Kidney (tissue), 14 donors: ENCODE data around the gene CAMK1D. TPM values are rescaled to one million over a fixed set of nuclear protein-coding genes. Genes with fewer than 3 reads are reported as not detected.

Experiments used
- DNase-seq, 5 donors: peaks; one replicate each; pipeline ENCODE4 v3.0.0-alpha.2; 2013 to 2020
- FAIRE-seq: peaks from 2 replicates; lab custom pipeline; 2012; peaks lifted over from hg19 to GRCh38; lab: Jason Lieb, UNC
- H3K27ac ChIP-seq, 2 donors: one replicate each; pipeline ENCODE4 v1.7.0; 2013; ENCODE audit warnings: low read depth in 2 of 2, low read length in 2 of 2, inconsistent platforms in 1 of 2
- H3K27me3 ChIP-seq: one replicate; pipeline ENCODE4 v1.7.1; 2013; ENCODE audit warnings: low read length, inconsistent platforms; ENCODE audit not compliant: control insufficient read depth, insufficient read depth
- H3K36me3 ChIP-seq, 3 donors: one replicate each; pipeline versions ENCODE4 v1.7.0 to v1.7.1; 2013; ENCODE audit warnings: low read length in 3 of 3, control low read depth in 1 of 3, inconsistent platforms in 1 of 3; ENCODE audit not compliant: insufficient read depth in 3 of 3, control insufficient read depth in 2 of 3
- H3K4me1 ChIP-seq, 3 donors: one replicate each; pipeline versions ENCODE4 v1.7.0 to v1.7.1; 2013; ENCODE audit warnings: low read length in 3 of 3, inconsistent platforms in 1 of 3, low read depth in 1 of 3; ENCODE audit not compliant: control insufficient read depth in 2 of 3, insufficient read depth in 2 of 3
- H3K4me3 ChIP-seq, 3 donors: one replicate each; pipeline versions ENCODE4 v1.7.0 to v1.8.1; 2013; ENCODE audit warnings: low read length in 3 of 3, control low read depth in 1 of 3, inconsistent platforms in 1 of 3
- H3K9ac ChIP-seq, 3 donors: one replicate each; pipeline versions ENCODE4 v1.7.0 to v1.7.1; 2013; ENCODE audit warnings: low read length in 3 of 3, control low read depth in 1 of 3, inconsistent platforms in 1 of 3
- H3K9me3 ChIP-seq, 3 donors: one replicate each; pipeline versions ENCODE4 v1.7.0 to v1.7.1; 2013; ENCODE audit warnings: low read length in 3 of 3, control low read depth in 1 of 3, inconsistent platforms in 1 of 3; ENCODE audit not compliant: control insufficient read depth in 2 of 3, insufficient read depth in 1 of 3
- CTCF ChIP-seq: IDR thresholded peaks from 3 replicates; pipeline ENCODE4 v1.5.1; 2012; ENCODE audit warnings: mild to moderate bottlenecking, moderate library complexity, borderline replicate concordance; ENCODE audit not compliant: insufficient read depth; ENCODE audit errors: extremely low read depth
- intact Hi-C: fragments of 100-400 bp; cut with DNase I; formaldehyde crosslinking; loops from one replicate; pipeline ENCODE4 v1.11.1; 2022
- polyA plus RNA-seq: library from polyadenylated mRNA; stranded (reverse); fragments of 350-450 nt; fragmentation: Illumina TruSeq; extraction: RNeasy Lipid Tissue Mini Kit (QIAGEN cat#74804); gene quantifications from one replicate; pipeline ENCODE4 v1.2.3, GENCODE V29; 2014; ENCODE audit warnings: low read depth, low replicate concordance; ENCODE audit not compliant: insufficient read depth
- total RNA-seq: library from RNA; stranded (reverse); fragmentation: NEBNext Ultra II Directional; extraction: Animal tissue kit (Norgen Biotek cat#: 25700); gene quantifications from one replicate; pipeline ENCODE4 v1.2.1, GENCODE V29; 2021
- donor health status: control.
- donor health status: control.
- donor health status: control.
- donor health status: control.
- donor health status: control.
- donor health status: DM: yes; HTN: yes; CAD: no.
- donor health status: Normal renal cell carcinoma (clear cell type).

CAMK1D gene
- total and polyA plus RNA-seq, 2 donors from 2014 or later, result 1.1 to 13.7 TPM

- TF ChIP-seq CTCF, result peak; percentile 46
- no peak for FAIRE-seq
These were observed 433.2 kb downstream of the CAMK1D start for GRCh38 chr10:12782537-12782936.

GRCh38 chr10:12783293-12783692 is 433.9 kb downstream of the CAMK1D start:
- Histone ChIP-seq H3K4me1 (peaks cover 0 to 2% (median 0%) of the 10 kb centered on the region in 3 donors), H3K9ac (no peak overlapping the region), H3K36me3 (no peaks in the 10 kb centered on the region), H3K9me3 (no peaks in the 10 kb centered on the region), H3K4me3 (no peak overlapping the region), H3K27ac (no peak overlapping the region), H3K27me3 (no peaks in the 10 kb centered on the region)
- no peak for TF ChIP-seq CTCF
- no peak for FAIRE-seq
- intact Hi-C loops, result no loop called here
- DNase-seq, result peak in 4 of 5 donors; percentile 70 to 90 (median 77)

More at GRCh38 chr10:12782537-12782936, 433.2 kb downstream of the CAMK1D start:
- Histone ChIP-seq H3K9ac (no peak overlapping the region), H3K4me3 (no peak overlapping the region), H3K27ac (no peak overlapping the region), H3K9me3 (no peaks in the 10 kb centered on the region), H3K4me1 (peaks cover 0 to 2% (median 0%) of the 10 kb centered on the region in 3 donors), H3K36me3 (no peaks in the 10 kb centered on the region), H3K27me3 (no peaks in the 10 kb centered on the region)
- DNase-seq, result peak in 1 of 5 donors; percentile 44
- intact Hi-C loops, result no loop called here

GRCh38 chr10:12784646-12785045 is 435.3 kb downstream of the CAMK1D start:
- Histone ChIP-seq H3K4me3 (no peak overlapping the region), H3K9me3 (no peaks in the 10 kb centered on the region), H3K4me1 (peaks cover 0 to 2% (median 0%) of the 10 kb centered on the region in 3 donors), H3K36me3 (no peaks in the 10 kb centered on the region), H3K27me3 (no peaks in the 10 kb centered on the region), H3K27ac (no peak overlapping the region), H3K9ac (no peak overlapping the region)
- TF ChIP-seq CTCF, result no peak
- DNase-seq (no peak), FAIRE-seq (no peak)
- intact Hi-C loops, result no loop called here

- intact Hi-C loops, result no loop called here
- no peak for FAIRE-seq
- DNase-seq, result peak in 4 of 5 donors; percentile 82 to 91 (median 86)
These were observed 436.1 kb downstream of the CAMK1D start for GRCh38 chr10:12785415-12785831.

More at GRCh38 chr10:12785415-12785831, 436.1 kb downstream of the CAMK1D start:
- TF ChIP-seq CTCF, result no peak
- no peaks in the 10 kb centered on the region for H3K27me3 ChIP-seq
- no peak overlapping the region for H3K9ac ChIP-seq
- H3K27ac ChIP-seq, result no peak overlapping the region
- H3K4me3 ChIP-seq, result no peak overlapping the region
- H3K9me3 ChIP-seq, result no peaks in the 10 kb centered on the region
- no peaks in the 10 kb centered on the region for H3K36me3 ChIP-seq
- peaks cover 0 to 2% (median 0%) of the 10 kb centered on the region in 3 donors for H3K4me1 ChIP-seq
